HG02798 (cell line): ENCODE measurements around the gene MORC4.
"Not testable (repeated sequence)": the region's sequence is repeated elsewhere in the genome, so short reads cannot be mapped to it uniquely, and the experiment has no call there.

Experiments
- ATAC-seq: cut with Tn5 transposase; IDR thresholded peaks from one replicate; pipeline ENCODE4 v1.9.1; 2021; ENCODE audit warnings: mild to moderate bottlenecking; ENCODE audit not compliant: unreplicated experiment, poor library complexity

Gene MORC4

DNA sequence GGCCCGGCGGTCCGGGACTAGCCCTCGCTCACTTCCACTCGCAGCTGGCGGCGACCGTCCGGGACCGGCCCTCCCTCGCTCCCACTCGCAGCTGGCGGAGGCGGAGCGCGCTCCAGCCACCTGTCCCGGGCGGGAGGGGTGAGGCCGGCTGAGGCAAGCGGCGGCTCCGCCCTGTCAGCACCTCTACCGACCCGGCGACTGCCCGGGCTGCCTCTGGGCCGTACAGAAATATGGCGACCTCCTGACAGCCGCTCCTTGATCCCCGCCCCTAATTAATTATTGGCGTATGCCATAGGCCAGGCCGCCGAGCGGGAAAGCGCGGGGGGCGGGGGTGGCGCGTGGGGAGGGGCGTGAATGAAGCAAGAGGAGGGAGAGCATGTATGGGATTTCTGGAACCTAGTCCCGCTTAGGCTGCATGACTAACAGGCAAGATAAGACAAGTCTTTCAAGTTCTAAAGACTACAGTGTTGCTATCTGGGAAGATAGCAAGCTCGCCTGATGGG, at the start of gene MORC4:
Gene MORC4 (minus strand): TSS at position 200 of the 503 bp plus-strand sequence. CDS start 243 bp downstream, outside the sequence.
- peak; percentile 91 for ATAC-seq

GRCh38 chrX:107047622-107048021, 47.6 kb upstream of the MORC4 start:
- ATAC-seq, result no peak

- no peak for ATAC-seq
Observed at GRCh38 chrX:107029752-107030151, 29.7 kb upstream of the MORC4 start.

DNA sequence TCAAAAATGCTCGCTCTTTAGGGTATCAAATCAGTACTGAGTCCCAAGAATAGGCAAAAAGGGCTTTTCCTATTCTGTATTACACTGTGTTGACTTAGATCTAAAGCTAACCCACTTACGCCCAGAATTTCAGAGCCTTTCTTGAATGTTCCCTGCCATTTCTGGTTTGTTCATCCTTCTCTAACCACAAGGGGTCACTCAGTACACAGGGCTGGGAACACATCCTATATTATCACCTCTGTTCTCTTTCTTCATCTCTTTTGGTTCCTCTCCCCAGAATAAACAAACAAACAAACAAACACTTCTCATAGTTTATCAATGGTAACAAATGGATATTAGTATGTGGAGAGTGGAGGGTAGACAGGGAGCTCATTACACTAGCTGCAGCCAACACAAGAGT, 25.5 kb upstream of the MORC4 start:
- no peak for ATAC-seq

DNA sequence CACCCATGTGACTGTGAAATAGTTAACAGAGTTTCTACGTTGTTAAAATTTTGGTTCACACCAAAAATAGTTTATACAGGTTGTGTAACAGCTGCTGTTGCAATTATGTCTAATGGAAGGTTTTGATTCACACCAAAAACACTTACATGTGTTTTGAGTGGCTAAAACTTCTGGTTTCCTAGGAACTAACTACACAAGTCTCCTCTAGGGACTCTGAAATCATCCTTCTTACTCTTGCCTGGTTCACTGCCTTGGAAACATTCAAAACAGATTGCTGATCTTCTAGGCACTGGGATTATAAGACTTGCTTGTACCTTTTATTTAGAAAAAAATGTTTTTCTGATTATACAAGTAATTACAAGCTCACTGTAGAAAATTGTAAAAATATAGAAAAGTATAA, 14.9 kb upstream of the MORC4 start:
- ATAC-seq, result no peak

DNA sequence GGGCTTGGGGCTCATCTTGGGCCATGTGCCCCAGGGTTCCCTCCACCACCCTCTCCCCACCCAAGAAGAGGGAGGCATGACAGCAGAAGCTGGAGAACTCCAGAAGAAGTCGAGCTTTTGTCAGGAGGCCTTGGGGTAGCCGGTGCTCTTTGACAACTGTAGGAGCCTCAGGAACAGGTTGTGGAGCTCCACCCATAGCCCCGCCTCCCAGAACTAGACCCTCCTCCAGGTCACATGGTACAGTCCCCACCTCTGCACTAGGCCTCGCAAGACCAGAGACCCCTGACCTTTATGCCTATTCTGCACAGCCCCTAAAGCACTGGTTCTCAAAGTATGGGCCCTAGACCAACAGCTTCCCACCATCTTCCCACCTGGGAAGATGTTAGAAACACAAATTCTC, 8.0 kb upstream of the MORC4 start:
- ATAC-seq, result no peak

- ATAC-seq, result peak; percentile 52
Observed at GRCh38 chrX:106999002-106999975, 723 bp downstream of the MORC4 start.

DNA sequence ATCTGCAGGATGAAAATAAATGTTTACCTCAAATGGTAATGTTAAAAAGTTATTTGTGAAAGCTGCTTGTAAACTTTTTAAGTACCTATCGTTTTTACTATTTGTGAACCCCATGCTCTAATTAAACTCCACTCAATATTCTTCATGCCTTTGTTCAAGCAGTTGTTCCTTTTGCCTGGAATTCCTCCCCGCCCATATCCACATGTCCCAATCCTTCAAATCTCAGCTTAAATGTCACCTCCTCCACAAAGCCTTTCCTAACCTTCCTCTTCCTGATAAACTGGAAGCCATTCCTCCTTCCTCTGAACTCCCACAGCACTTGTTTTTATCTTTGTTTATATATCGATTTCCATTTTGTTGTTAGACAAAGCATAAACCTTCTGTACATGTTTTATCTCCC, 2.4 kb downstream of the MORC4 start:
- ATAC-seq, result no peak

GRCh38 chrX:106995678-106996077, 4.3 kb downstream of the MORC4 start:
- ATAC-seq, result no peak

DNA sequence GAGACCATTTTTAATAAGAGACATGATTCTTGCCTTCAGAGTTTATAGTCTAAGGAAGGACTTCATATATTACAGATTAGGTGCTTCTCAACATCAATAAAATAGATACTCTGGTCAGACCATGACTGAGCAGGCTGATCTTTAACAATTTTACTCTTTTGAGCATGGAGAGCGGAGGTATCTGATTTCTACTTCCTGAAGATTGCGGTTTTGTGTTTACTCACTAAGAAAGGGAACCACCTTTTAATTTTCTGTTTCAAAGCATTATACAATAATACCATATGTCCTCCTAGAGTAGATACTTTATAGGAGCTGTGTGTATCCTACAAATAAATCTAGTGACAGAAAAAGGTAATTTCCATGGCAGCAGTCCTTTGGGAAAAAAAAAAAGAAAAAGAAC, 12.5 kb downstream of the MORC4 start:
- ATAC-seq, result no peak

DNA sequence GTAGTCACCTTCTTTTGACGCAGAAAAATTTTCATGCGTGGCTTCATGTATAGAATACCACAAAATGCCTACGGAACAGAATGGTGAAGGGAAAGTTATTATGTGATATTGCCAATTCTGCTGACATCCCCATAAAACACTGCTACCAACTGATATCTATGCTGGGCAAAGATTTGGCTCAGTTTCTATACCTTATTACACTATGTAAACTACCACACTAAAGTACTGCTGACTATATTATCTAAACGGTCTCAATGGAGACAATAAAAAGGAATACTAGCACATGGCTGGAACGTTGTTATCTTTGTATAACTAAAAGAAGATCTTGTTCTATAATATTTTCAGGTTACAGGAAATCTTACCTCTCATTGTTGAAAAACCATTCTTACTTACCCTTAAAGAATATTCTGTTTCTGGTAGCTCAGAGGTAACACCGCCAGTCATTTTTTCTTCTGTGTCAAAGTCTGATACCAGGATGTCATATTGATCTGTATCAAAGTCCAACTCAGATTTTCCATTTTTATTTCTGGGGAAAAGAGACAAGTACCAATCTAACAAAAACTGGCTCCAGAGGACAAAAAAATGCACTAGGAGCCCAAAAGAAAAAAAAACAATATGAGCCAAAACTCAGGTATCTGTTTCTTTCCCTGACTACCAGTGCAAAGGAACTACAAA, 18.9 kb downstream of the MORC4 start:
- ATAC-seq, result no peak

GRCh38 chrX:106976416-106976815, 23.6 kb downstream of the MORC4 start:
- no peak for ATAC-seq

DNA sequence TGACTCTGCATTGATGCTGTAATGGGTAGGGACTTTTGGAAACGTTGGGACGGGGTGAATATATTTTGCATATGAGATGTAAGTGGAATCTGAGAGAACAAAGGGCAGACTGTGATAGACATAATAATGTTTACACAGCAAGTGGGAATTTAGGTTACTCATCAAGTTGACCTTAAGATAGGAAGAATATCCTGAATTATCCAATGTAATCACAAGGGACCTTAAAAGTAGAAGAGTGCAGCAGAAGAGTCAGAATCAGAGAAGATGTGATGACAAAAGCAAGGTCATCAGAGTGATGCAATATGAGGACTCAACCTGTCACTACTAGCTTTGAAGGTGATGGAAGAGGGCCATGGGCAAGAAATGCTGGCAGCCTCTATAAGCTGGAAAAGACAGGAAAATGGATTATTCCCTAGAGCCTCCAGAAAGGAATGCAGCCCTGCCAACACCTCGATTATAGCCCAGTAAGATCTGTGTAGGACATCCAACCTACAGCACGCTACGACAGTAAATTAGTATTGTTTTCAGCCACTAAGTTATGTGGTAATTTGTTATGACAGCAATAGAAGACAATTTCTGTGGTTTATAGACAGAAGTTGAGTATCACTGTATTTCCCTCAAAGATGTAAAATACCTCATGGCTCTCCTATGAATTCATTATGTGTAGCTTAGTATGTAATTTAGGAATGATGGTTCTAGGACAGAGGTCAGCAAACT, 26.4 kb downstream of the MORC4 start:
- ATAC-seq, result no peak

DNA sequence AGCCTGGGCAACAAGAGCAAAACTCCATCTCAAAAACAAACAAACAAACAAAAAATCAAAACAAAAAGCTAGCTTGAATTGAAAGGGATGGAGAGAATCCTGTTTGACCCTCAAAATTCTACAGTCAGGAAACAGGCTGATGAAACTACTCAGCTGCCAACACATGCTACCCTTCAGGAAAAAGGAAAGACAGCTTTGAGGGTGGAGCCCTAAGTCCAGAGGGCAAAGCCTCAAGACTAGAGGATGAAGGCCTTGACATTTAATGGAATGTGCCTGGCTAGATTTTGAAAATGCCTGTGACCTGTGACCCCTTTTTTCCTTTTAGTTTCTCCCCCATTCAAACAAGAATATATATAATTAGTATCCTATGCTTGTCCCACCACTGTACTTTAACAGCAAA, 27.1 kb downstream of the MORC4 start:
- ATAC-seq, result no peak

DNA sequence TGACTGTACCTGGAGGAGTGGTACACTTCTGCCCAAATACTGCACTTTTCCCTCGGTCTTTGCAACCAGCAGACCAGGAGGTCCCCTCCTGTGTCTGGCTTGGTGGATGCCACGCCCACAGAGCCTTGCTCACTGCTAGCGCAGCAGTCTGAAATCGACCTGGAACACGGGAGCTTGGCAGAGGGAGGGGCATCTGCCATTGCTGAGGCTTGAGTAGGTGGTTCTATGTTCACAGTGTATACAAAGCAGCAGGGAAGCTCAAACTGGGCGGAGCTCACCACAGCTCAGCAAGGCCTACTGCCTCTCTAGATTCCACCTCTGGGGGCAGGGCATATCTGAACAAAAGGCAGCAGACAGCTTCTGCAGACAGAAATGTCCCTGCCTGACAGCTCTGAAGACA, 33.5 kb downstream of the MORC4 start:
- ATAC-seq, result not testable (repeated sequence)

DNA sequence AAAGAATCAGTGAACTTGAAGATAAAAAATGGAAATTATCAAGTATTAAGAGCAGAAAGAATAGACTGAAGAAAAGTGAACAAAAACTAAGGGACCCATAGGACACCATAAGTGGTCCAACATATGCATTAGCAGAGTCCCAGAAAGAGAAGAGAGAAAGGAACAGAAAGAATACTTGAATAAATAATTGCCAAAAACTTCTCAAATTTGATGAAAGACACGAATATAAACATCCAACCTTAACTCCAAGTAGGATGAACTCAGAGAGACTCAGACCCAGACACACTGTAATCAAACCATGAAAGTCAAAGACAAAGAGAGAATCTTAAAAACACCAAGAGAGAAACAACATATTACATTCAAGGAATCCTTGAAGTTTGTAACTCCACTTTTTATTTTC, 35.7 kb downstream of the MORC4 start:
- no peak for ATAC-seq

GRCh38 chrX:106963111-106963510, 36.9 kb downstream of the MORC4 start:
- ATAC-seq, result no peak

- no peak for ATAC-seq
Observed at GRCh38 chrX:106959901-106960300, 40.1 kb downstream of the MORC4 start.

DNA sequence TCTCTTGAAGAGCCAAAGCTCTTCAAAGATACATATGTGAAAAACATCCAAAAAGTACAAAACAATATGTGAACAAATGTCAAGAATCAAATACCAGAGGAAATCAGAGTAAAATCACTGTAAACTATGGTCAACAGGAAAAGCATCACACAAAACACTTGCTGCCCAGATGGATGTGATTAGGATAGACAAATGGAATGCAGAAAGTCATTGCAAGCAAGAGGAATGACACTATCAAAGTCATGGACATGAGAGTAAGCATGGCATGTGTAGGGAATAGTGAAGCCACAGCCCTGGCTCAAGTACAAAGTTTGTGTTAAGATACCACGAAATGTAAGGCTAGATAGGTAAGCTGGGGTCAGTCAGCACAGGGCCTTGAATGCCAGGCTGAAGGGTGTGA, 42.2 kb downstream of the MORC4 start:
- ATAC-seq, result no peak

- ATAC-seq, result no peak
Observed at GRCh38 chrX:106955004-106955772, 44.8 kb downstream of the MORC4 start.
